Body of pancreas (tissue), 4 donors: ENCODE data around the gene OR2W3.

ENCODE experiments used
- POLR2A ChIP-seq, 3 donors: fragments of 450-650 bp; IDR thresholded peaks; one replicate each; pipeline ENCODE4 v1.6.1; 2016; ENCODE audit warnings: antibody characterized with exemption in 3 of 3, mild to moderate bottlenecking in 2 of 3
- TF ChIP-seq, protein P1 (sequence below), 7 experiments: fragments of 450-650 bp in 4 of 7; fragments of 200-600 bp in 3 of 7; sonication (generic) in 3 of 7; IDR thresholded peaks; one replicate each; pipeline ENCODE4 v1.5.1; 2016 to 2019; ENCODE audit warnings: antibody characterized with exemption in 7 of 7

DNA sequence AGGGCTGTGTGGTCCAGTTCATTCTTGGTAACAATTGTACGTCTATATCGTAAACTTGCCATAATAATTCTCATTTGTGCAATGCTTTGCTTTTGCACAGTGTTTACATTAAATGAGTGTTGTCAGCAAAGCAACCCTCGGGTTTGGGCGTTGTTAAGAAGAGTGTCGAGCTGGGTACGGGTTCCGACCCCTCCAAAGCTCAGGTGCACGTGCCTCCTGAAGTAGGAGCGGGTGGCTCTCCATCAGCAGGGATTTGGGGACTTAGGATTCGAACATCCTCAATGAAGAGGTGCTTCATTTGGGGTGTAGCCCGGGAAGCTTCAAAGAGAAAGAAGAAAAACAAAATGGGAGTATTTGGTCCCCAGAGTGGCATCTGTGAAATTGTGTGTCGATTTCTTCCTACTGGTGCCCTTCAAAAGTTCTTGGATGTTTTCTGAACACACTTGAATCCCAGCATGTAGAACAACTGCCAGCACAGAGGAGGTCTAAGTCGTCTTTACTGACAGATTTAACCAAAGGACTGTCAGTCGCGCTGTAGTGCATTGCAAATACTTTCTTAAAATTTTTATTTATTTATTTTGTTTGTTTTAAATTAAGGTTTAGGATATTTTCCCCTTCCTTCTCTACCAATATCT is 37.3 kb upstream of the OR2W3 start:
- TF ChIP-seq, protein P1, sequence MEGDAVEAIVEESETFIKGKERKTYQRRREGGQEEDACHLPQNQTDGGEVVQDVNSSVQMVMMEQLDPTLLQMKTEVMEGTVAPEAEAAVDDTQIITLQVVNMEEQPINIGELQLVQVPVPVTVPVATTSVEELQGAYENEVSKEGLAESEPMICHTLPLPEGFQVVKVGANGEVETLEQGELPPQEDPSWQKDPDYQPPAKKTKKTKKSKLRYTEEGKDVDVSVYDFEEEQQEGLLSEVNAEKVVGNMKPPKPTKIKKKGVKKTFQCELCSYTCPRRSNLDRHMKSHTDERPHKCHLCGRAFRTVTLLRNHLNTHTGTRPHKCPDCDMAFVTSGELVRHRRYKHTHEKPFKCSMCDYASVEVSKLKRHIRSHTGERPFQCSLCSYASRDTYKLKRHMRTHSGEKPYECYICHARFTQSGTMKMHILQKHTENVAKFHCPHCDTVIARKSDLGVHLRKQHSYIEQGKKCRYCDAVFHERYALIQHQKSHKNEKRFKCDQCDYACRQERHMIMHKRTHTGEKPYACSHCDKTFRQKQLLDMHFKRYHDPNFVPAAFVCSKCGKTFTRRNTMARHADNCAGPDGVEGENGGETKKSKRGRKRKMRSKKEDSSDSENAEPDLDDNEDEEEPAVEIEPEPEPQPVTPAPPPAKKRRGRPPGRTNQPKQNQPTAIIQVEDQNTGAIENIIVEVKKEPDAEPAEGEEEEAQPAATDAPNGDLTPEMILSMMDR (IDR thresholded peaks at IDR 0.05) = no peak
- TF ChIP-seq POLR2A (IDR thresholded peaks at IDR 0.05) = no peak
